ENCODE measurements around the gene COL21A1.
"Not testable (repeated sequence)": the region's sequence is repeated elsewhere in the genome, so short reads cannot be mapped to it uniquely, and the experiment has no call there.

Gene COL21A1

GRCh38 chr6:56043761-56044160, 203.6 kb downstream of the COL21A1 start:
- DNase-seq = no peak

- DNase-seq = no peak
These were observed 204.3 kb downstream of the COL21A1 start for GRCh38 chr6:56043076-56043475.

- DNase-seq = no peak
These were observed 205.8 kb downstream of the COL21A1 start for GRCh38 chr6:56041591-56041990.

GRCh38 chr6:56040889-56041301, 206.5 kb downstream of the COL21A1 start:
- DNase-seq = no peak

GRCh38 chr6:56040223-56040622, 207.2 kb downstream of the COL21A1 start:
- DNase-seq = no peak

- no peak for DNase-seq
These were observed 208.6 kb downstream of the COL21A1 start for GRCh38 chr6:56038764-56039163.

GRCh38 chr6:56037601-56038000, 209.8 kb downstream of the COL21A1 start:
- DNase-seq = no peak

- DNase-seq = no peak
These were observed 210.3 kb downstream of the COL21A1 start for GRCh38 chr6:56036916-56037600.

GRCh38 chr6:56033401-56033800, 214.0 kb downstream of the COL21A1 start:
- DNase-seq = no peak

- no peak for DNase-seq
These were observed 214.6 kb downstream of the COL21A1 start for GRCh38 chr6:56032715-56033260.

- DNase-seq = no peak
These were observed 219.5 kb downstream of the COL21A1 start for GRCh38 chr6:56027865-56028264.

- no peak for DNase-seq
These were observed 220.8 kb downstream of the COL21A1 start for GRCh38 chr6:56026455-56027180.

- no peak for DNase-seq
These were observed 221.6 kb downstream of the COL21A1 start for GRCh38 chr6:56025795-56026194.

- no peak for DNase-seq
These were observed 222.4 kb downstream of the COL21A1 start for GRCh38 chr6:56024931-56025330.

GRCh38 chr6:56023829-56024228, 223.6 kb downstream of the COL21A1 start:
- no peak for DNase-seq

- no peak for DNase-seq
These were observed 224.7 kb downstream of the COL21A1 start for GRCh38 chr6:56022678-56023077.

- DNase-seq = no peak
These were observed 225.4 kb downstream of the COL21A1 start for GRCh38 chr6:56021943-56022342.

GRCh38 chr6:56019973-56020372, 227.4 kb downstream of the COL21A1 start:
- no peak for DNase-seq

- DNase-seq = no peak
These were observed 230.2 kb downstream of the COL21A1 start for GRCh38 chr6:56017198-56017597.

- DNase-seq = not testable (repeated sequence)
These were observed 233.3 kb downstream of the COL21A1 start for GRCh38 chr6:56014039-56014438.

GRCh38 chr6:56009636-56010035, 237.7 kb downstream of the COL21A1 start:
- DNase-seq = no peak

All from T-helper 2 cell (primary cell).